Liver (tissue), 9 donors: ENCODE results near the gene IRAK2. TPM values are rescaled to one million over a fixed set of nuclear protein-coding genes. Genes with fewer than 3 reads are reported as not detected.

Source experiments
- DNase-seq: peaks from one replicate; pipeline ENCODE4 v3.0.0-alpha.2; 2017; ENCODE audit warnings: low spot score
- H3K27ac ChIP-seq, 2 donors: one replicate each; pipeline ENCODE4 v1.7.0; 2013; ENCODE audit warnings: inconsistent platforms in 2 of 2, low read length in 2 of 2, control low read depth in 1 of 2, low read depth in 1 of 2, mild to moderate bottlenecking in 1 of 2
- H3K27me3 ChIP-seq, 4 donors: one replicate each; pipeline versions ENCODE4 v1.6.1 to v1.7.0; 2013; ENCODE audit warnings: low read length in 3 of 4, inconsistent platforms in 1 of 4, mild to moderate bottlenecking in 1 of 4, moderate library complexity in 1 of 4; ENCODE audit not compliant: control insufficient read depth in 4 of 4, insufficient read depth in 4 of 4
- H3K36me3 ChIP-seq, 4 donors: one replicate each; pipeline versions ENCODE4 v1.6.1 to v1.7.0; 2013; ENCODE audit warnings: low read length in 3 of 4, mild to moderate bottlenecking in 3 of 4, low read depth in 1 of 4, moderate library complexity in 1 of 4; ENCODE audit not compliant: control insufficient read depth in 4 of 4, insufficient read depth in 3 of 4
- H3K4me1 ChIP-seq, 4 donors: one replicate each; pipeline versions ENCODE4 v1.6.1 to v1.7.0; 2013; ENCODE audit warnings: low read length in 3 of 4, mild to moderate bottlenecking in 3 of 4, moderate library complexity in 1 of 4; ENCODE audit not compliant: control insufficient read depth in 4 of 4, insufficient read depth in 4 of 4
- H3K4me3 ChIP-seq, 3 donors: one replicate each; pipeline versions ENCODE4 v1.6.1 to v1.7.0; 2013; ENCODE audit warnings: low read length in 3 of 3, control low read depth in 1 of 3, low read depth in 1 of 3, mild to moderate bottlenecking in 1 of 3
- H3K9ac ChIP-seq, 2 donors: one replicate each; pipeline ENCODE4 v1.7.0; 2013; ENCODE audit warnings: low read length in 2 of 2, mild to moderate bottlenecking in 2 of 2, moderate library complexity in 2 of 2, control low read depth in 1 of 2, low read depth in 1 of 2
- H3K9me3 ChIP-seq, 4 donors: one replicate each; pipeline versions ENCODE4 v1.6.1 to v1.7.0; 2013; ENCODE audit warnings: low read length in 3 of 4; ENCODE audit not compliant: control insufficient read depth in 4 of 4
- ATF3 ChIP-seq: IDR thresholded peaks from 2 replicates; pipeline ENCODE4 v1.6.1; 2016; ENCODE audit warnings: antibody characterized with exemption
- EGR1 ChIP-seq, 2 donors: IDR thresholded peaks; 2 replicates each; pipeline ENCODE4 v1.6.1; 2016 to 2018; ENCODE audit warnings: antibody characterized with exemption in 2 of 2, low read depth in 2 of 2
- FOXA1 ChIP-seq: IDR thresholded peaks from 2 replicates; pipeline ENCODE4 v1.6.1; 2016; ENCODE audit warnings: antibody characterized with exemption
- FOXA2 ChIP-seq: IDR thresholded peaks from 2 replicates; pipeline ENCODE4 v1.6.1; 2016; ENCODE audit warnings: antibody characterized with exemption
- GABPA ChIP-seq, 2 donors: IDR thresholded peaks in 1 of 2; conservative IDR thresholded peaks in 1 of 2; 2 replicates each; pipeline ENCODE4 v1.6.1; 2016; ENCODE audit warnings: antibody characterized with exemption in 2 of 2, mild to moderate bottlenecking in 1 of 2, moderate library complexity in 1 of 2
- HNF4A ChIP-seq, 2 donors: conservative IDR thresholded peaks; 2 replicates each; pipeline ENCODE4 v1.6.1; 2016; ENCODE audit warnings: antibody characterized with exemption in 2 of 2, mild to moderate bottlenecking in 2 of 2
- HNF4G ChIP-seq: IDR thresholded peaks from 2 replicates; pipeline ENCODE4 v1.6.1; 2016; ENCODE audit warnings: antibody characterized with exemption
- JUND ChIP-seq, 2 donors: IDR thresholded peaks; 2 replicates each; pipeline ENCODE4 v1.6.1; 2016; ENCODE audit warnings: antibody characterized with exemption in 2 of 2
- MAX ChIP-seq: IDR thresholded peaks from 2 replicates; pipeline ENCODE4 v1.6.1; 2016; ENCODE audit warnings: antibody characterized with exemption
- NR2F2 ChIP-seq: IDR thresholded peaks from 2 replicates; pipeline ENCODE4 v1.6.1; 2016; ENCODE audit warnings: antibody characterized with exemption
- RAD21 ChIP-seq, 2 donors: IDR thresholded peaks; 2 replicates each; pipeline ENCODE4 v1.6.1; 2016; ENCODE audit warnings: antibody characterized with exemption in 2 of 2, mild to moderate bottlenecking in 2 of 2
- RXRA ChIP-seq, 2 donors: IDR thresholded peaks; 2 replicates each; pipeline ENCODE4 v1.6.1; 2017 to 2018; ENCODE audit warnings: antibody characterized with exemption in 2 of 2, mild to moderate bottlenecking in 1 of 2
- SP1 ChIP-seq: IDR thresholded peaks from 2 replicates; pipeline ENCODE4 v1.6.1; 2018; ENCODE audit warnings: antibody characterized with exemption, mild to moderate bottlenecking
- TAF1 ChIP-seq: conservative IDR thresholded peaks from 2 replicates; pipeline ENCODE4 v1.6.1; 2016; ENCODE audit warnings: antibody characterized with exemption, mild to moderate bottlenecking
- YY1 ChIP-seq: IDR thresholded peaks from 2 replicates; pipeline ENCODE4 v1.6.1; 2016; ENCODE audit warnings: antibody characterized with exemption, mild to moderate bottlenecking
- ZBTB33 ChIP-seq: IDR thresholded peaks from 2 replicates; pipeline ENCODE4 v1.6.1; 2016; ENCODE audit warnings: antibody characterized with exemption
- WGBS: extraction: QIAGEN DNeasy Blood & Tissue Kit; methylation state at CpG from one replicate; pipeline ENCODE4 v1.1.7; 2013; 5-methylcytosine and 5-hydroxymethylcytosine counted together
- polyA plus RNA-seq, 2 donors: library from polyadenylated mRNA; stranded (reverse) in 1 of 2; unstranded in 1 of 2; fragments of 200-250 nt in 1 of 2; fragments of >200 nt in 1 of 2; fragmentation: Nextera tagmentation in 1 of 2; extraction: Ambion mirVana in 1 of 2; gene quantifications; one replicate each; pipeline versions ENCODE4 v1.2.1 to v1.2.3, GENCODE V29; 2013 to 2015
- total RNA-seq, 2 donors: library from RNA; depleted of rRNA; stranded (reverse); fragments of >200 nt; gene quantifications; one replicate each; pipeline ENCODE4 v1.2.3, GENCODE V29; 2014
- TF ChIP-seq, protein P1 (sequence below): fragments of 150-350 bp; IDR thresholded peaks from 2 replicates; pipeline ENCODE4 v1.5.1; 2017; ENCODE audit warnings: improper control_type of control experiment, low read depth, low read length; ENCODE audit not compliant: missing input control
- TF ChIP-seq, protein P2 (sequence below): IDR thresholded peaks from 2 replicates; pipeline ENCODE4 v1.6.1; 2016; ENCODE audit warnings: antibody characterized with exemption, mild to moderate bottlenecking
- donor health status: healthy.
- donor health status: healthy.
- donor health status: healthy.
- donor health status: healthy.
- donor health status: healthy.

Gene IRAK2
- total and polyA plus RNA-seq, 4 donors, result 2.7 to 9.3 (median 5.9) TPM

GRCh38 chr3:10194328-10195071, 29.8 kb downstream of the IRAK2 start:
- WGBS, result 58% methylated on average over 11 of the region's 11 CpGs
- no peak for DNase-seq
- Histone ChIP-seq H3K4me1 (peaks cover 22 to 58% (median 40%) of the 10 kb centered on the region in 4 donors), H3K27me3 (no peaks in the 10 kb centered on the region), H3K36me3 (no peaks in the 10 kb centered on the region), H3K9me3 (no peaks in the 10 kb centered on the region), H3K9ac (peak overlapping the region in 1 of 2 donors; percentile 46), H3K4me3 (no peak overlapping the region), H3K27ac (peak overlapping the region; percentile 37 to 65)
- TF ChIP-seq, protein P1, sequence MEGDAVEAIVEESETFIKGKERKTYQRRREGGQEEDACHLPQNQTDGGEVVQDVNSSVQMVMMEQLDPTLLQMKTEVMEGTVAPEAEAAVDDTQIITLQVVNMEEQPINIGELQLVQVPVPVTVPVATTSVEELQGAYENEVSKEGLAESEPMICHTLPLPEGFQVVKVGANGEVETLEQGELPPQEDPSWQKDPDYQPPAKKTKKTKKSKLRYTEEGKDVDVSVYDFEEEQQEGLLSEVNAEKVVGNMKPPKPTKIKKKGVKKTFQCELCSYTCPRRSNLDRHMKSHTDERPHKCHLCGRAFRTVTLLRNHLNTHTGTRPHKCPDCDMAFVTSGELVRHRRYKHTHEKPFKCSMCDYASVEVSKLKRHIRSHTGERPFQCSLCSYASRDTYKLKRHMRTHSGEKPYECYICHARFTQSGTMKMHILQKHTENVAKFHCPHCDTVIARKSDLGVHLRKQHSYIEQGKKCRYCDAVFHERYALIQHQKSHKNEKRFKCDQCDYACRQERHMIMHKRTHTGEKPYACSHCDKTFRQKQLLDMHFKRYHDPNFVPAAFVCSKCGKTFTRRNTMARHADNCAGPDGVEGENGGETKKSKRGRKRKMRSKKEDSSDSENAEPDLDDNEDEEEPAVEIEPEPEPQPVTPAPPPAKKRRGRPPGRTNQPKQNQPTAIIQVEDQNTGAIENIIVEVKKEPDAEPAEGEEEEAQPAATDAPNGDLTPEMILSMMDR, result no peak
- TF ChIP-seq EGR1 (IDR thresholded peaks at IDR 0.05; ENCODE audit: low read depth in 2 of 2), result peak; percentile 41 to 75
- peak; percentile 53 for TF ChIP-seq YY1
- TF ChIP-seq HNF4A (conservative IDR thresholded peaks at IDR 0.05), result peak in 1 of 2 donors; percentile 13
- no peak for TF ChIP-seq JUND (IDR thresholded peaks at IDR 0.05)
- no peak for TF ChIP-seq RXRA (IDR thresholded peaks at IDR 0.05)

- H3K27ac ChIP-seq, result peak overlapping the region; percentile 37 to 65
- H3K9ac ChIP-seq, result peak overlapping the region in 1 of 2 donors; percentile 9
- 71% methylated on average over 12 of the region's 12 CpGs for WGBS
Measured at GRCh38 chr3:10195366-10196089, 30.8 kb downstream of the IRAK2 start.

More at GRCh38 chr3:10195366-10196089, 30.8 kb downstream of the IRAK2 start:
- TF ChIP-seq, protein P2, sequence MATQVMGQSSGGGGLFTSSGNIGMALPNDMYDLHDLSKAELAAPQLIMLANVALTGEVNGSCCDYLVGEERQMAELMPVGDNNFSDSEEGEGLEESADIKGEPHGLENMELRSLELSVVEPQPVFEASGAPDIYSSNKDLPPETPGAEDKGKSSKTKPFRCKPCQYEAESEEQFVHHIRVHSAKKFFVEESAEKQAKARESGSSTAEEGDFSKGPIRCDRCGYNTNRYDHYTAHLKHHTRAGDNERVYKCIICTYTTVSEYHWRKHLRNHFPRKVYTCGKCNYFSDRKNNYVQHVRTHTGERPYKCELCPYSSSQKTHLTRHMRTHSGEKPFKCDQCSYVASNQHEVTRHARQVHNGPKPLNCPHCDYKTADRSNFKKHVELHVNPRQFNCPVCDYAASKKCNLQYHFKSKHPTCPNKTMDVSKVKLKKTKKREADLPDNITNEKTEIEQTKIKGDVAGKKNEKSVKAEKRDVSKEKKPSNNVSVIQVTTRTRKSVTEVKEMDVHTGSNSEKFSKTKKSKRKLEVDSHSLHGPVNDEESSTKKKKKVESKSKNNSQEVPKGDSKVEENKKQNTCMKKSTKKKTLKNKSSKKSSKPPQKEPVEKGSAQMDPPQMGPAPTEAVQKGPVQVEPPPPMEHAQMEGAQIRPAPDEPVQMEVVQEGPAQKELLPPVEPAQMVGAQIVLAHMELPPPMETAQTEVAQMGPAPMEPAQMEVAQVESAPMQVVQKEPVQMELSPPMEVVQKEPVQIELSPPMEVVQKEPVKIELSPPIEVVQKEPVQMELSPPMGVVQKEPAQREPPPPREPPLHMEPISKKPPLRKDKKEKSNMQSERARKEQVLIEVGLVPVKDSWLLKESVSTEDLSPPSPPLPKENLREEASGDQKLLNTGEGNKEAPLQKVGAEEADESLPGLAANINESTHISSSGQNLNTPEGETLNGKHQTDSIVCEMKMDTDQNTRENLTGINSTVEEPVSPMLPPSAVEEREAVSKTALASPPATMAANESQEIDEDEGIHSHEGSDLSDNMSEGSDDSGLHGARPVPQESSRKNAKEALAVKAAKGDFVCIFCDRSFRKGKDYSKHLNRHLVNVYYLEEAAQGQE, result no peak
- TF ChIP-seq ZBTB33, result no peak
- no peak for TF ChIP-seq YY1
- TF ChIP-seq ATF3, result no peak
- TF ChIP-seq FOXA1, result no peak
- no peak for TF ChIP-seq HNF4G
- TF ChIP-seq NR2F2, result peak; percentile 23
- no peak for TF ChIP-seq GABPA (IDR thresholded peaks at IDR 0.05 in 1 of 2, conservative IDR thresholded peaks at IDR 0.05 in 1 of 2)
- TF ChIP-seq RXRA (IDR thresholded peaks at IDR 0.05), result peak; percentile 73 to 77
- peak; percentile 53 to 55 for TF ChIP-seq HNF4A (conservative IDR thresholded peaks at IDR 0.05)
- TF ChIP-seq EGR1 (IDR thresholded peaks at IDR 0.05; ENCODE audit: low read depth in 2 of 2), result no peak
- TF ChIP-seq RAD21 (IDR thresholded peaks at IDR 0.05), result peak in 1 of 2 donors; percentile 29
- no peak for TF ChIP-seq TAF1
- TF ChIP-seq SP1, result peak; percentile 75
- TF ChIP-seq MAX, result no peak
- no peak for TF ChIP-seq FOXA2
- TF ChIP-seq JUND (IDR thresholded peaks at IDR 0.05), result peak in 1 of 2 donors; percentile 45
- TF ChIP-seq, protein P1, result no peak
- Histone ChIP-seq H3K4me1 (peaks cover 14 to 48% (median 33%) of the 10 kb centered on the region in 4 donors), H3K9me3 (no peaks in the 10 kb centered on the region), H3K27me3 (no peaks in the 10 kb centered on the region), H3K4me3 (no peak overlapping the region), H3K36me3 (no peaks in the 10 kb centered on the region)
- DNase-seq, result no peak
